Right forelimb (tissue), 1 donor: ENCODE results near the gene DDAH1.

Source experiments
- DNase-seq: peaks from one replicate; pipeline ENCODE4 v3.0.0-alpha.2; 2018

Gene DDAH1

GRCh38 chr1:85437139-85437538 is 27.8 kb downstream of the DDAH1 start:
- no peak for DNase-seq

DNA sequence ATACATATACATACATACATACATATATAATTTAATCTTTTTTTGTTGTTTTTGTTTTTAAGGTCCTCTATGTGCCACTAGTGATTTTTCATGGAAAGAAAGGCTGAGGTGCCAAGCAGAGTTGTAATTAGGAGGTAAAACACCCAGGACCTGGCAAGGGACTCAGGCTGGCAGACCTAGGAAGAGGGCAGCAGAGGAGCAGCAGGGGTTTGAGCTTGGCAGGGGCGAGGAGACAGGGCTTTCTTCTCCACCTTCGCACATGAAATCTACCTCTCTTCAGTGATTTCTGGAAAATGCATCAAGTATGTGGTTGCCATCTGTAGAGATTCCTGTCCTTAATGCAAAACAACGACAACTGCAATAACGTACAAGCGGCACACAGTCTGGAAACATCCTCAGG is 31.9 kb downstream of the DDAH1 start:
- no peak for DNase-seq

GRCh38 chr1:85428471-85429089 is 36.4 kb downstream of the DDAH1 start:
- DNase-seq = no peak

DNA sequence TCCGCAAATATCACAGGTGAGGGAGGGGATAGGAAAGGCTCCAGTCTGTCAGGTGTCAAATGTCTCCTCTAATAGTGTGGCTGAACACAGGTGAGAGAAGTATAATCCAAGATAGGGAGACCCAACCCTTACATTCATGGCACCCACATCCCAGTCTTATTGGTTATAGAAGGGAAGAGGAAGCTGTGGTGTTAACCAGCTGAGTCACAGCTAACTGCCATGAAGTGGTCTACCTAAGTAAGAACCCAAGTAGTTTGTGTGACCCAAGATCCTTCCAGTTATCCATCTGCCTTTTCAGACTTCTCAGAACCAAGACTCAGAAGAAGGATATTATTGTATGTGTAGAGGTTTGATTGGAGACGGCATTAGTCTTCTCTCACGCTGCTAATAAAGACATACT is 37.1 kb downstream of the DDAH1 start:
- DNase-seq = no peak

DNA sequence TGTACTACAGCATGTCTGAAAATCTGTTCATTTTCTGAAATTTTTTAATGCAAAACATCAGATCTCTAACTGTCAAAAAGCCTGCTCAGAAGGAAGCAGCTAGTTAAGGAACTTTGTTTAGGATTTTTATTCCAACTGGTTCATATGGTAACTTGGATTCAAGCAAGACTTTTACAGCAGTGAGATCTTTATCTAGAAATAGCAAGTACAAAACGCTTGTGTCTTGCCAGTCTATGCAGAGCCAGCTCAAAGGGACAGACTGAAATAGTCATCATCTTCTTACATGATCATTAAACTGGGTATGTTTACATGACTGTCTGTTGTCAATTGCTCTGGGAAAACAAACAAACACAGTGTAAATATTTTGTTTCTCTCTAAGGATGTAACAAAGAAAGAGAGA is 37.6 kb downstream of the DDAH1 start:
- no peak for DNase-seq

GRCh38 chr1:85421179-85421578 is 43.8 kb downstream of the DDAH1 start:
- no peak for DNase-seq

DNA sequence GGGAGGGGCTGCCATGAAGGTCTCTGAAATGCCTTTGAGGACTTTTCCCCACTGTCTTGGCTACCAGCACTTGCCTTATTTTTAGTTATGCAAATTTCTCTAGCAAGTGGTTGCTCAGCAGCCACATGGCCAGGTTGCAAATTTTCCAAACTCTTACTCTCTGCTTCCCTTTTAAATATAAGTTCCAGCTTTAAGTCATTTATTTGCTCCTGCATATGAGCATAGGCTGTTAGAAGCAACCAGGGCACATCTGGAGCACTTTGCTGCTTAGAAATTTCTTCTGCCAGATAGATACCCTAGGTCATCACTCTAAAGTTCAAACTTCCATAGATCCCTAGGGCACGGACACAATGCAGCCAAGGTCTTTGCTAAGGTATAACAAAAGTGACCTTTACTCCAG is 44.8 kb downstream of the DDAH1 start:
- no peak for DNase-seq

DNA sequence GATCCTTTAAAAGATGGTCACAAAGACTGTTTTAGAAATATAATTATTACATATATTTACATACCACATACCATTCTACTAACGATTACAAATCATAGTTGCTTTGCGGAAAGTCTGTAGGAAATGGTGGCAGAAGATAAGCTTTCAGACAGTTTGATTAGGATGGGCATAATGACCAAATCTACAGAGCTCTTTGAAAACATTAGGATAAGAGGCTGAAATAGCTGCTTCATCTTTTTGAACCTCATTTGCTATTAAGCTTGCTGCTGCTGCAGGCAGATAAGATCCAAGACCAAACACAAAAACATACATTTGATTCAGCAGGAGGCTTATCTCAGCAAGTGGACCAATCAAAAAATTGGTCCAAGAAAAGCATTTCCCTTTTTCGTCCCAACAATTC is 47.1 kb downstream of the DDAH1 start:
- DNase-seq = no peak

DNA sequence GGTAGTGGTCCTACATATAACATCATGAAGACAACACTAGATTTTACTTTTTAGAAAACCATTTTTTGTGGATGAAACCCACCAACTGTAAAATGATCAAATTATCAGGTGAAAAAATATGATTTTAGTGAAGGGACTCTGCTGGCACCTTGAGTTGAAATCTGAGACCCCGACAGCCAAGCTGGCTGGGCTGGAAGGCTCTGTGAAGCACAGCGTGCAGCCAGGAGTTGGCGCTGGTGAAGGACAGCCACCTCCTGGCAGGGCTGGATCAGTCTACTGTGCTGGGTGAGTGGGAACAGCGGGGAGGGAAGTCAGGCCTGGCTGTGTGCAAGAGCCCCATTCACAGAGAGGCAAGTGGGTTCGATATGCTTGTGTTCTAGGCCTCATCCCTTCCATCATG is 47.9 kb downstream of the DDAH1 start:
- DNase-seq = no peak

DNA sequence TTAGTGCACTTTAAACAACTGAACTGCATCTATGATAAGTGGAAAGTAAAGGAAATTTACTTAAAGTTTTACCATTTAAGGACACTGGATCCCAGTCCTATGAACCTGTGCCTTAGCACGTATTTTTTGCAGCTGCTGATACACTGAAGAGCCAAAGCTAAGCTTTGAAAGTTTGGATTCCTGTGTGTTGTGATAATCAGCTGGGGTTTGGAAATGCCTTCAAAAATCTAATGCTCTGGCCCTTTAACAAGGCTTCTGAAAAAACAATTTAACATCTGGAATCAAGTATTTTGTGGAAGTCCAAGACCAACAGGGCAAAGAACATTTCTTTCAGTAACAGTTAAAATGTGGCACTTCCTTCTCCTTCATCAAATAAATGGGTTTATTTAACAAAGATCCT is 51.8 kb downstream of the DDAH1 start:
- no peak for DNase-seq

DNA sequence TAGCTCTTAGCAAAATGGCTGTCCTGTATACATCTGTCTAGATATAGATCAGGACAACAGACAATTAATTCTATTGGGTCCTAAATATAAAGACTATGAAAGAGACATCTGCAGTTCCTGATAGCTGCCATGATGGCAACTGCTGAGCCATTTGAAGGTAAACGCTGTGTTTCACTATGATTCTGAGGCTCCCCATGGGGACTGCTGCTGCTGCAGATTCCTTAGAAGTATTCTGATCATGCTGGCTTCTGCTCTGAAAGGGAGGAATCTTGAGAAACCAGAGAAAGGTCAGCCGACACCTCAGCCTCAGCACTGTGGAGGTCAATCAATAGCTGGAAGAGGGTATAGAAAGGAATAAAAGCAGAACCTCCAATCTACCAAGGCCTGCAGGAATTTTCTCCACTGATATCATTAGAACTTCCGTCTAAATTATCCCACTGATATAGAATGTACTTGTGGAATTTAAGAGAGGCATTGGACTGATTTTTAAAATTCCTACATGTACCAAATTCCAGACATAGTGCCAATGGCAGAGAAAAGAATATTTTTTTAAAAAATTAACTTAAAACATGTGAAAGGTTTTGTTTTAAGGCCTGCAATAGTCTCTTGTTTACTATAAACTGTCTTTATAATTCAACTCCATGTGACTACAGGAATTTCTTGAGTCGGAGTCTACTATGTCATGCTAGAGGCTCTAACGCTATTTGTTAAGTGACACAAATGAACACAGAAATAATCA is 53.2 kb downstream of the DDAH1 start:
- no peak for DNase-seq

DNA sequence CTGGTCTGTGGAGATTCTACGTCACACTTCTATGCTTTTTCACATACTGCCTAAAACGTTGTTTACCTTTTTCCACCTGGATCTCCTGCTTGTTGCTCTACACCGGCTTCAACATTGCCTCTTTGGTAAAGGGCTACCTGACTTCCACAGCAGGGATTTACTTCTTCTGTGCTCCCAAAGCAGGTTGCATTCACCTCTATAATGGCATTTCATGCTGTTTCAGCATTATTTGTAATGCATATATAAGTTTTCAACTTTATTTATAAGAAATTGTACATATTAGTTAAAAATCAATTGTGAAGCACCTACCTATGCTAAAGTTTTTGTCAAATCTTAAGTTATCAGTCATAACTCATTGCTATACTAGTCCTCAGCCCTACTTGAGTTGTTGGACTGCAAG is 55.4 kb downstream of the DDAH1 start:
- no peak for DNase-seq

DNA sequence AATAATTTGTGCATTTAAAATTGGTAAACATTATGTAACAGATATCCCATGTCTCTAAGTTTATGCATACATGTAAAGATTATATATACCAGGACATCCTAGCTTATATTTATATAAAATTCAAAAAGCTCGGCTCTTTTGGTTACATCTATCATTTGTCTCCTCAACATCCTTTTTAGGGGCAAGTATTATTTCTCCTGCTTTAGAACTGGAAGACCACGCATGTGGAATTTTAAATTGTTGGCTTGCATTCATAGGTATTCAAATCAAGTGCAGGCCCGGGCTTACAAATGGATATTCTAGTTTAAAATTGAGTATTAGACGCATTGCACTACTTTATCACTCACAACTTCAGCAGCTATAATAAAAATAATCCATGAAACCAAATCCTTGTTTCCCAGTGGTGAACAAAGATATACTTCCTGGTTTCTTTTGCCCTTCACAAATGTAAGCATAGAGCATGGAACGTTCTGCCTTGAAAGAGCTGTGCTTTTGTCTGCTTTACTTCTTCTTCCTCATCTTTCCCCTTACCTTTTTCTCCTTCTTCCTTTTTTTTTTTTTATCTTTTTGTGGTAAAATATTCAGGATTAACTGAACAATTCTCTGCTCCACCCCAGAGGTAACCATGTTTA is 57.1 kb downstream of the DDAH1 start:
- no peak for DNase-seq

DNA sequence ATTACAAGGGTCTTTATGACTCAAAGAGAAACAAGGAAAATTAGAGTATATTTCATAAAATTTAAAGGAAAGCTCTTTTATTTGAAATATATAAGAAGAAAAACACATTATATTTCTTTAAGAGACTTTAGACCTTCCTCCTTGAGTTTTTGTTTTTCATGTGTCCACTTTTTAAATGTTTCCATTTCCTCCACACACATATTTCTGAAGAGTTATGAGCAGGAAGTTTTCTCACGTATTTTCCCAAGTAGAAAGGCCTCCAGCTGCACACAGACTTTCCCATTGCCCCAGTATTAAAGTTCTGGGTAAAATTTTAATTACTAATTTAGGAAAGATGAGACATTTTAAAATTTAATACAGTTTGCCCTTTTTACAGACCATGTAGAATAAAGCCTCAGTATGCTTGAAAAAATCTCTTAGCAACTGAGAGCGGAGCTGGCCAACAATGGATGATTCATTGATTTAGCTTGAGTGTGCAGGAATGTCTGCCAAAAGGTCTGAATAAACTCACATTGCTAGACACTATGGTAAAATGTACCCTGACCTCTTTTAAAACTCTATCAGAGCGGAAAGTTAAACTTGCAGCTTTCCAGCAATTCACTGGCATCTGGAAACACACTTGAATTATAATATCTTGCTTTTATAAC is 57.9 kb downstream of the DDAH1 start:
- peak; percentile 58 for DNase-seq

GRCh38 chr1:85406081-85406480 is 58.9 kb downstream of the DDAH1 start:
- no peak for DNase-seq

GRCh38 chr1:85404408-85404807 is 60.6 kb downstream of the DDAH1 start:
- DNase-seq = no peak

- no peak for DNase-seq
Observed at GRCh38 chr1:85398391-85399064, 66.4 kb downstream of the DDAH1 start.

GRCh38 chr1:85397490-85398032 is 67.4 kb downstream of the DDAH1 start:
- DNase-seq = no peak

DNA sequence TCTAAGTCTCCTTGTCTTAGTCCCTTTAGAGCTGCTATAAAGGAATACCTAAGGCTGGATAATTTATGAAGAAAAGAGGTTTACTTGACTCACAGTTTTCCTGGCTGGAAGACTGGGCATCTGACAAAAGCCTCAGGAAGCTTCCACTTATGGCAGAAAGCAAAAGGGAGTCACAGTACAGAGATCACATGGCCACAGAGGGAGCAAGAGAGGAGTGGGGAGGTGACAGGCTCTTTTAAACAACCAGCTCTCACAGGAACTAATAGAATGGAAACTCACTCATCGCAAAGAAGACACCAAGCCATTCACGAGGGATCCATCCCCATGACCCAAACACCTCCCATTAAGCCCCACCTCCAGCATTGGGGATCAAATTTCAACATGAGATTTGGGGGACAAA is 68.8 kb downstream of the DDAH1 start:
- no peak for DNase-seq

DNA sequence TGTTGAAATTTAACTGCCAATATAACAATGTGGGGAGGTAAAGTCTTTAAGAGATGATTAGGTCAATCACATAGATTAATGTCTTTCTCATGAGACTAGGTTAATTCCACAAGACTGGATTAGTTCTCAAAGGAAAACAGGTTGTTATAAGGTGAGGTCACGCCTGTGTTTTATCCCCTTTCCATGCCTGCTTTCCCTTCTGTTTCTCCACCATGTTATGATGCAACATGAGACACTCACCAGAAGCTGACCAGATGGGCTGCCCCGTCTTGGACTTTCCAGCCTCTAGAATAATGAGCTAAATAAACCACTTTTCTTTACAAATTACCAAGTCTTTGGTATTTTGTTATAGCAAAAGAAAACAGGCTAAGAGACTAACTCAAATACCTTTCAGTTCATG is 70.8 kb downstream of the DDAH1 start:
- no peak for DNase-seq

GRCh38 chr1:85393490-85393889 is 71.5 kb downstream of the DDAH1 start:
- no peak for DNase-seq

DNA sequence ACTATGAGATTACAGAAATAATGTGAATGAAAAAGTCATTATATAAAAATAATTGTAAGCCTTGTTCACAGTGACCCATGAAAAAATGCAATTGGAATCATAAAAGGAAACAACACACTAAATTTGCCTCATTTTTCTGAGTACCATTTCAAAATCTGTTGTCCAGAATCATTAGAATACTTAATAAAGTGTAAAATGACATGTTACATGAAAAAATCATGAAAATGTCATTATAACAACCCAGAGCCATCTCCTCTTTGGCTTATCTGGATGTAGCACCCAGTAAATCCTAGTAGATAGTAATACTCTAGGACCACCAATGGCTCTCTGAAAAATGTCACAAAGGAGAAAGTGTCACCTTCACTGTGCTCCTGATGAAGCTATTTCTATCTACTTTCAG is 76.5 kb downstream of the DDAH1 start:
- DNase-seq = no peak

DNA sequence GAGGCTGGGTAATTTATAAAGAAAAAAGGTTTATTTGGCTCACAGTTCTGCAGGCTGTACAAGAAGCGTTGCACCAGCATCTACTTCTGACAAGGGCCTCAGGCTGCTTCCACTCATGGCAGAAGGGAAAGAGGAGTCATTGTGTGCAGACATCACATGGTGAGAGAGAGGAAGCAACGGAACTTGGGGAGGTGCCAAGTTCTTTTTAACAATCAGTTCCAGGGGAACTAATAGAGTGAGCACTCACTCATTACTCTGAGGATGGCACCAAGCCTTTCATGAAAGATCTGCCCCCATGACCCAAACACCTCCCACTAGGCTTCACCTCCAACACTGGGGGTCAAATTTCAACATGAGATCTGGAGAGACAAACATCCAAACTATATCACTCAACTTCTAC is 77.2 kb downstream of the DDAH1 start:
- DNase-seq = no peak
